Esophagus squamous epithelium (tissue), 4 donors: ENCODE results near the gene PKP4.

Source experiments
- CTCF ChIP-seq, 6 experiments: fragments of 450-650 bp in 4 of 6; fragments of 200-600 bp in 2 of 6; sonication (generic) in 2 of 6; IDR thresholded peaks; one replicate each; pipeline ENCODE4 v1.5.1; 2016 to 2019; ENCODE audit warnings: antibody characterized with exemption in 6 of 6, mild to moderate bottlenecking in 4 of 6, moderate library complexity in 4 of 6
- POLR2A ChIP-seq, 4 donors: fragments of 450-650 bp; IDR thresholded peaks; one replicate each; pipeline ENCODE4 v1.6.1; 2017; ENCODE audit warnings: antibody characterized with exemption in 4 of 4, mild to moderate bottlenecking in 4 of 4, moderate library complexity in 3 of 4

- TF ChIP-seq CTCF (IDR thresholded peaks at IDR 0.05) (no peak), POLR2A (IDR thresholded peaks at IDR 0.05) (no peak)
These were observed 193.1 kb downstream of the PKP4 start for GRCh38 chr2:158649846-158650245.
